AML-193 (cell line): ENCODE data around the gene DFFB.

Experiments
- DNase-seq, 2 experiments: peaks; one replicate each; lab custom pipeline; 2025; lab: John Stamatoyannopoulos, UW

The DFFB gene

GRCh38 chr1:3926956-3927355 is 69.7 kb downstream of the DFFB start:
- no peak for DNase-seq

DNA sequence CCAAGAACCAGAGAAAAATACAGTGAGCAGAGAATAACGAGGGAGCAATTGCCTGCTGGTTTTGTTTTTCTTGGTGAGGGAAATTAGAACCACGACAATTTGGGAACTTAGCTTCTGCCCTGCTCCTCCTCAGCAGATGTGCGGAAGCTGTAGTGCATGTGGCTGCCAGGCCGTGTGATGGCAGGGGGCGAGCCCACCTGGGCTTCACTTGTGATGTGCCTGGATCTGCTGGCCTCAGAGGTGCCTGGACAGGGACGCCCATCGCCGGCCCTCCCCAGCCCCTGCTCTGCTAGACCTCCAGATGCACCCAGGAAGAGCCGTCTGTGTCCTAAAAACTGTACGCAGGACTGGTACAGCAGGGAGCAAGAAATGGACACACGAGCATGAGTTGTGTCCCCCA is 71.3 kb downstream of the DFFB start:
- no peak for DNase-seq

DNA sequence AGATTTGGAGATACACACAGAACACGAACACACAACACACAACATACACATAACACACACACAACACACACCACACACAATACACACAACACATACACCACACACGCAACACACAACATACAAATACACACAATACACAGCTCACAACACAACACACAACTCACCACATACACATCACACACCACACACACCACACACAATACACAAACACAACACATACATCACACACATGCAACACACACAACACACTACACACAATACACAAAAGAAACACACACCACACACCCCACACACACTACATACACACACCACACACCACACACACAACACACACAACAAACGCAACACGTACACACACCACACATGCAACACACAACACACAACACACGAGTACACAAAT is 71.8 kb downstream of the DFFB start:
- DNase-seq, result no peak

DNA sequence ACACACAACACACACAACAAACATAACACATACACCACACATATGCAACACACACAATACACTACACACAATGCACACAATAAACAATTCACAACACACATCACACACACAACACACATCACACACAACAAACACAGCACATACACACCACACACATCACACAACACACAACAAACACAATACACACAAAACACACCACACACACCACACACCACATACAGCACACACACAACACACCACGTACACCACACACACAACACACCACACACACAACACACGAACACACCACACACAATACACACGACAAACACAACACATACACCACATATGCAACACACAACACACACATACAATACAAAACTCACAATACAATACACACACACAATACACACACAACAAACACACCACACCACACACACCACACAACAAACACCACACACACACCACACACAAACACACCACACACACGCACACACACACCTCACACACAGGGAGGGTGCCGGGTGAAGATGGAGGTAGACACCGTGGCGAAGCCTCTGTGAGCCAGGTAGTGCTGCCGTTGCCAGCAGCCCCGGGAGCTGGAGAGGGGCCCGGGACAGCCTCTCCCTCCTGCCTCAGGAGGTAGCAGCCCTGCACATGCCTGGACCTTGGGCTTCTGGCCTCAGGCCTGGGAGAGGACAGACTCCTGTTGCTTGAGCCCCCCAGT is 73.2 kb downstream of the DFFB start:
- no peak for DNase-seq

- DNase-seq, result no peak
These were observed 74.0 kb downstream of the DFFB start for GRCh38 chr1:3931007-3931912.

GRCh38 chr1:3932156-3932919 is 75.1 kb downstream of the DFFB start:
- no peak for DNase-seq
